GM23338 (cell line): ENCODE results near the gene SRRM2. TPM values are rescaled to one million over a fixed set of nuclear protein-coding genes. Genes with fewer than 3 reads are reported as not detected.

Experiments used
- ATAC-seq: fragments of 200-7000 bp; cut with Tn5 transposase; 3 replicates; pipeline ENCODE4 v1.9.1; 2020
- DNase-seq: peaks from one replicate; pipeline ENCODE4 v3.0.0-alpha.2; 2015; ENCODE audit warnings: low spot score
- H2AFZ ChIP-seq: fragments of 200-600 bp; sonication (generic); 2 replicates; pipeline ENCODE4 v1.8.0; 2016; ENCODE audit warnings: antibody characterized with exemption, mild to moderate bottlenecking, moderate library complexity
- H3F3A ChIP-seq: fragments of 200-600 bp; sonication (generic); replicated peaks from 2 replicates; pipeline ENCODE4 v1.8.0; 2017; ENCODE audit warnings: antibody characterized with exemption, mixed run types, low read depth
- H3K27ac ChIP-seq: fragments of 200-600 bp; sonication (generic); 2 replicates; pipeline ENCODE4 v1.6.1; 2016; ENCODE audit warnings: low read depth
- H3K27me3 ChIP-seq: fragments of 200-600 bp; sonication (generic); 2 replicates; pipeline ENCODE4 v1.8.0; 2016; ENCODE audit warnings: mild to moderate bottlenecking, mixed run types, moderate library complexity; ENCODE audit not compliant: insufficient read depth
- H3K36me3 ChIP-seq: fragments of 200-600 bp; sonication (generic); 2 replicates; pipeline ENCODE4 v1.8.0; 2016; ENCODE audit warnings: mild to moderate bottlenecking; ENCODE audit not compliant: insufficient read depth
- H3K4me1 ChIP-seq: fragments of 200-600 bp; sonication (generic); 2 replicates; pipeline ENCODE4 v1.8.0; 2016; ENCODE audit warnings: mild to moderate bottlenecking, moderate library complexity; ENCODE audit not compliant: insufficient read depth
- H3K4me2 ChIP-seq: fragments of 200-600 bp; sonication (generic); 2 replicates; pipeline ENCODE4 v1.7.1; 2017; ENCODE audit warnings: mixed run types
- H3K4me3 ChIP-seq: fragments of 200-600 bp; sonication (generic); 2 replicates; pipeline ENCODE4 v1.6.1; 2016; ENCODE audit warnings: mixed run types
- H3K79me2 ChIP-seq: fragments of 200-600 bp; sonication (generic); replicated peaks from 2 replicates; pipeline ENCODE4 v1.8.0; 2017; ENCODE audit warnings: mild to moderate bottlenecking; ENCODE audit not compliant: insufficient read depth
- H3K9me2 ChIP-seq: fragments of 200-600 bp; sonication (generic); 2 replicates; pipeline ENCODE4 v1.8.0; 2017; ENCODE audit not compliant: insufficient read depth
- H4K20me1 ChIP-seq: fragments of 200-600 bp; sonication (generic); replicated peaks from 2 replicates; pipeline ENCODE4 v1.8.0; 2017; ENCODE audit warnings: mild to moderate bottlenecking; ENCODE audit not compliant: insufficient read depth
- H3K27ac Mint-ChIP-seq: 2 replicates; pipeline ENCODE4 v1.8.0; 2020; ENCODE audit warnings: inconsistent platforms, mild to moderate bottlenecking, moderate library complexity, mixed read lengths
- H3K27me3 Mint-ChIP-seq: 3 replicates; pipeline ENCODE4 v1.8.0; 2022; ENCODE audit warnings: low read depth, mild to moderate bottlenecking, moderate library complexity, mixed read lengths, inconsistent platforms; ENCODE audit not compliant: insufficient read depth, poor library complexity
- H3K36me3 Mint-ChIP-seq: 3 replicates; pipeline ENCODE4 v1.8.0; 2021; ENCODE audit warnings: low read depth, mild to moderate bottlenecking, inconsistent platforms, moderate library complexity, mixed read lengths
- H3K4me1 Mint-ChIP-seq: 3 replicates; pipeline ENCODE4 v1.8.0; 2020; ENCODE audit warnings: mild to moderate bottlenecking, inconsistent platforms, mixed read lengths
- H3K4me3 Mint-ChIP-seq: 3 replicates; pipeline ENCODE4 v1.8.0; 2021; ENCODE audit warnings: moderate library complexity, mild to moderate bottlenecking, inconsistent platforms, mixed read lengths
- H3K9me3 Mint-ChIP-seq: 3 replicates; pipeline ENCODE4 v1.8.0; 2020; ENCODE audit warnings: moderate library complexity, mild to moderate bottlenecking, inconsistent platforms, mixed read lengths
- CREB1 ChIP-seq: fragments of 250-450 bp; sonication (Bioruptor Pico); IDR thresholded peaks from 2 replicates; pipeline ENCODE4 v1.5.0; 2020; ENCODE audit warnings: low read depth, mild to moderate bottlenecking, moderate library complexity
- CTCF ChIP-seq, 2 experiments: fragments of 200-600 bp in 1 of 2; sonication (generic) in 1 of 2; conservative IDR thresholded peaks; 2 replicates each; pipeline versions ENCODE4 v1.5.1 to v1.6.1; 2016 to 2017; ENCODE audit warnings: antibody characterized with exemption in 2 of 2, low read depth in 2 of 2, mild to moderate bottlenecking in 2 of 2, moderate library complexity in 1 of 2
- EZH2 ChIP-seq: fragments of 200-600 bp; sonication (generic); IDR thresholded peaks from one replicate; pipeline ENCODE4 v1.8.0; 2017; ENCODE audit warnings: antibody characterized with exemption, mild to moderate bottlenecking, low read depth; ENCODE audit not compliant: unreplicated experiment
- EZH2phosphoT487 ChIP-seq: fragments of 200-600 bp; sonication (generic); IDR thresholded peaks from one replicate; pipeline ENCODE4 v1.8.1; 2018; ENCODE audit warnings: antibody characterized with exemption; ENCODE audit not compliant: unreplicated experiment
- JUNB ChIP-seq: IDR thresholded peaks from one replicate; pipeline ENCODE4 v1.6.1; 2016; ENCODE audit warnings: antibody characterized with exemption; ENCODE audit not compliant: unreplicated experiment
- NANOG ChIP-seq: IDR thresholded peaks from 2 replicates; pipeline ENCODE4 v1.6.1; 2016; ENCODE audit warnings: antibody characterized with exemption, borderline replicate concordance
- POLR2AphosphoS5 ChIP-seq: IDR thresholded peaks from 2 replicates; pipeline ENCODE4 v1.6.1; 2016; ENCODE audit warnings: antibody characterized with exemption, low read depth
- STAT1 ChIP-seq: IDR thresholded peaks from one replicate; pipeline ENCODE4 v1.6.1; 2016; ENCODE audit warnings: antibody characterized with exemption; ENCODE audit not compliant: unreplicated experiment
- ZNF114 ChIP-seq: fragments of 250-450 bp; sonication (Bioruptor Pico); IDR thresholded peaks from 2 replicates; pipeline ENCODE4 v1.5.0; 2020; ENCODE audit warnings: mild to moderate bottlenecking, moderate library complexity
- ZNF331 ChIP-seq: fragments of 250-450 bp; sonication (Bioruptor Pico); IDR thresholded peaks from 2 replicates; pipeline ENCODE4 v1.5.0; 2020; ENCODE audit warnings: low read depth, mild to moderate bottlenecking, moderate library complexity
- polyA plus RNA-seq: library from polyadenylated mRNA; unstranded; fragments of >200 nt; fragmentation: Nextera tagmentation; extraction: Ambion mirVana; gene quantifications from 2 replicates; pipeline ENCODE4 v1.2.1, GENCODE V29; 2016
- total RNA-seq: library from RNA; depleted of rRNA; stranded (reverse); fragments of >200 nt; shearing (Covaris generic); gene quantifications from 2 replicates; pipeline ENCODE4 v1.2.3, GENCODE V29; 2014
- TF ChIP-seq, protein P1 (sequence below): IDR thresholded peaks from 2 replicates; pipeline ENCODE4 v1.6.1; 2016; ENCODE audit warnings: antibody characterized with exemption
- TF ChIP-seq, protein P2 (sequence below): IDR thresholded peaks from one replicate; pipeline ENCODE4 v1.6.1; 2018; ENCODE audit warnings: antibody characterized with exemption; ENCODE audit not compliant: unreplicated experiment
- TF ChIP-seq, protein P3 (sequence below): fragments of 250-450 bp; sonication (Bioruptor Pico); IDR thresholded peaks from 2 replicates; pipeline ENCODE4 v1.5.0; 2020; ENCODE audit warnings: mild to moderate bottlenecking, moderate library complexity

The SRRM2 gene
- total and polyA plus RNA-seq, 2 experiments from 2014 or later: 308 to 893 TPM

- peaks cover 6% of the 10 kb centered on the region for H3K4me1 ChIP-seq
- H3K27ac Mint-ChIP-seq: no peak overlapping the region
- TF ChIP-seq NANOG (no peak), JUNB (no peak), STAT1 (no peak), CREB1 (no peak), POLR2AphosphoS5 (no peak), ZNF114 (no peak), ZNF331 (CRISPR knock-in tag) (no peak), CTCF (conservative IDR thresholded peaks at IDR 0.05; ENCODE audit: low read depth in 2 of 2) (no peak), EZH2 (no peak), EZH2phosphoT487 (no peak)
- TF ChIP-seq, protein P1, sequence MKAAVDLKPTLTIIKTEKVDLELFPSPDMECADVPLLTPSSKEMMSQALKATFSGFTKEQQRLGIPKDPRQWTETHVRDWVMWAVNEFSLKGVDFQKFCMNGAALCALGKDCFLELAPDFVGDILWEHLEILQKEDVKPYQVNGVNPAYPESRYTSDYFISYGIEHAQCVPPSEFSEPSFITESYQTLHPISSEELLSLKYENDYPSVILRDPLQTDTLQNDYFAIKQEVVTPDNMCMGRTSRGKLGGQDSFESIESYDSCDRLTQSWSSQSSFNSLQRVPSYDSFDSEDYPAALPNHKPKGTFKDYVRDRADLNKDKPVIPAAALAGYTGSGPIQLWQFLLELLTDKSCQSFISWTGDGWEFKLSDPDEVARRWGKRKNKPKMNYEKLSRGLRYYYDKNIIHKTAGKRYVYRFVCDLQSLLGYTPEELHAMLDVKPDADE: no peak
- TF ChIP-seq, protein P2, sequence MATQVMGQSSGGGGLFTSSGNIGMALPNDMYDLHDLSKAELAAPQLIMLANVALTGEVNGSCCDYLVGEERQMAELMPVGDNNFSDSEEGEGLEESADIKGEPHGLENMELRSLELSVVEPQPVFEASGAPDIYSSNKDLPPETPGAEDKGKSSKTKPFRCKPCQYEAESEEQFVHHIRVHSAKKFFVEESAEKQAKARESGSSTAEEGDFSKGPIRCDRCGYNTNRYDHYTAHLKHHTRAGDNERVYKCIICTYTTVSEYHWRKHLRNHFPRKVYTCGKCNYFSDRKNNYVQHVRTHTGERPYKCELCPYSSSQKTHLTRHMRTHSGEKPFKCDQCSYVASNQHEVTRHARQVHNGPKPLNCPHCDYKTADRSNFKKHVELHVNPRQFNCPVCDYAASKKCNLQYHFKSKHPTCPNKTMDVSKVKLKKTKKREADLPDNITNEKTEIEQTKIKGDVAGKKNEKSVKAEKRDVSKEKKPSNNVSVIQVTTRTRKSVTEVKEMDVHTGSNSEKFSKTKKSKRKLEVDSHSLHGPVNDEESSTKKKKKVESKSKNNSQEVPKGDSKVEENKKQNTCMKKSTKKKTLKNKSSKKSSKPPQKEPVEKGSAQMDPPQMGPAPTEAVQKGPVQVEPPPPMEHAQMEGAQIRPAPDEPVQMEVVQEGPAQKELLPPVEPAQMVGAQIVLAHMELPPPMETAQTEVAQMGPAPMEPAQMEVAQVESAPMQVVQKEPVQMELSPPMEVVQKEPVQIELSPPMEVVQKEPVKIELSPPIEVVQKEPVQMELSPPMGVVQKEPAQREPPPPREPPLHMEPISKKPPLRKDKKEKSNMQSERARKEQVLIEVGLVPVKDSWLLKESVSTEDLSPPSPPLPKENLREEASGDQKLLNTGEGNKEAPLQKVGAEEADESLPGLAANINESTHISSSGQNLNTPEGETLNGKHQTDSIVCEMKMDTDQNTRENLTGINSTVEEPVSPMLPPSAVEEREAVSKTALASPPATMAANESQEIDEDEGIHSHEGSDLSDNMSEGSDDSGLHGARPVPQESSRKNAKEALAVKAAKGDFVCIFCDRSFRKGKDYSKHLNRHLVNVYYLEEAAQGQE: no peak
- TF ChIP-seq, protein P3, sequence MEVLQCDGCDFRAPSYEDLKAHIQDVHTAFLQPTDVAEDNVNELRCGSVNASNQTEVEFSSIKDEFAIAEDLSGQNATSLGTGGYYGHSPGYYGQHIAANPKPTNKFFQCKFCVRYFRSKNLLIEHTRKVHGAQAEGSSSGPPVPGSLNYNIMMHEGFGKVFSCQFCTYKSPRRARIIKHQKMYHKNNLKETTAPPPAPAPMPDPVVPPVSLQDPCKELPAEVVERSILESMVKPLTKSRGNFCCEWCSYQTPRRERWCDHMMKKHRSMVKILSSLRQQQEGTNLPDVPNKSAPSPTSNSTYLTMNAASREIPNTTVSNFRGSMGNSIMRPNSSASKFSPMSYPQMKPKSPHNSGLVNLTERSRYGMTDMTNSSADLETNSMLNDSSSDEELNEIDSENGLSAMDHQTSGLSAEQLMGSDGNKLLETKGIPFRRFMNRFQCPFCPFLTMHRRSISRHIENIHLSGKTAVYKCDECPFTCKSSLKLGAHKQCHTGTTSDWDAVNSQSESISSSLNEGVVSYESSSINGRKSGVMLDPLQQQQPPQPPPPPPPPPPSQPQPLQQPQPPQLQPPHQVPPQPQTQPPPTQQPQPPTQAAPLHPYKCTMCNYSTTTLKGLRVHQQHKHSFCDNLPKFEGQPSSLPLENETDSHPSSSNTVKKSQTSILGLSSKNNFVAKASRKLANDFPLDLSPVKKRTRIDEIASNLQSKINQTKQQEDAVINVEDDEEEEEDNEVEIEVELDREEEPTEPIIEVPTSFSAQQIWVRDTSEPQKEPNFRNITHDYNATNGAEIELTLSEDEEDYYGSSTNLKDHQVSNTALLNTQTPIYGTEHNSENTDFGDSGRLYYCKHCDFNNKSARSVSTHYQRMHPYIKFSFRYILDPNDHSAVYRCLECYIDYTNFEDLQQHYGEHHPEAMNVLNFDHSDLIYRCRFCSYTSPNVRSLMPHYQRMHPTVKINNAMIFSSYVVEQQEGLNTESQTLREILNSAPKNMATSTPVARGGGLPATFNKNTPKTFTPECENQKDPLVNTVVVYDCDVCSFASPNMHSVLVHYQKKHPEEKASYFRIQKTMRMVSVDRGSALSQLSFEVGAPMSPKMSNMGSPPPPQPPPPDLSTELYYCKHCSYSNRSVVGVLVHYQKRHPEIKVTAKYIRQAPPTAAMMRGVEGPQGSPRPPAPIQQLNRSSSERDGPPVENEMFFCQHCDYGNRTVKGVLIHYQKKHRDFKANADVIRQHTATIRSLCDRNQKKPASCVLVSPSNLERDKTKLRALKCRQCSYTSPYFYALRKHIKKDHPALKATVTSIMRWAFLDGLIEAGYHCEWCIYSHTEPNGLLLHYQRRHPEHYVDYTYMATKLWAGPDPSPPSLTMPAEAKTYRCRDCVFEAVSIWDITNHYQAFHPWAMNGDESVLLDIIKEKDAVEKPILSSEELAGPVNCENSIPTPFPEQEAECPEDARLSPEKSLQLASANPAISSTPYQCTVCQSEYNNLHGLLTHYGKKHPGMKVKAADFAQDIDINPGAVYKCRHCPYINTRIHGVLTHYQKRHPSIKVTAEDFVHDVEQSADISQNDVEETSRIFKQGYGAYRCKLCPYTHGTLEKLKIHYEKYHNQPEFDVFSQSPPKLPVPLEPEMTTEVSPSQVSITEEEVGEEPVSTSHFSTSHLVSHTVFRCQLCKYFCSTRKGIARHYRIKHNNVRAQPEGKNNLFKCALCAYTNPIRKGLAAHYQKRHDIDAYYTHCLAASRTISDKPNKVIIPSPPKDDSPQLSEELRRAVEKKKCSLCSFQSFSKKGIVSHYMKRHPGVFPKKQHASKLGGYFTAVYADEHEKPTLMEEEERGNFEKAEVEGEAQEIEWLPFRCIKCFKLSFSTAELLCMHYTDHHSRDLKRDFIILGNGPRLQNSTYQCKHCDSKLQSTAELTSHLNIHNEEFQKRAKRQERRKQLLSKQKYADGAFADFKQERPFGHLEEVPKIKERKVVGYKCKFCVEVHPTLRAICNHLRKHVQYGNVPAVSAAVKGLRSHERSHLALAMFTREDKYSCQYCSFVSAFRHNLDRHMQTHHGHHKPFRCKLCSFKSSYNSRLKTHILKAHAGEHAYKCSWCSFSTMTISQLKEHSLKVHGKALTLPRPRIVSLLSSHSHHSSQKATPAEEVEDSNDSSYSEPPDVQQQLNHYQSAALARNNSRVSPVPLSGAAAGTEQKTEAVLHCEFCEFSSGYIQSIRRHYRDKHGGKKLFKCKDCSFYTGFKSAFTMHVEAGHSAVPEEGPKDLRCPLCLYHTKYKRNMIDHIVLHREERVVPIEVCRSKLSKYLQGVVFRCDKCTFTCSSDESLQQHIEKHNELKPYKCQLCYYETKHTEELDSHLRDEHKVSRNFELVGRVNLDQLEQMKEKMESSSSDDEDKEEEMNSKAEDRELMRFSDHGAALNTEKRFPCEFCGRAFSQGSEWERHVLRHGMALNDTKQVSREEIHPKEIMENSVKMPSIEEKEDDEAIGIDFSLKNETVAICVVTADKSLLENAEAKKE (CRISPR knock-in tag): no peak
- H3K27ac ChIP-seq: no peak overlapping the region
- H3F3A ChIP-seq: peaks cover 8% of the 10 kb centered on the region
- H2AFZ ChIP-seq: no peak overlapping the region
- peaks cover 12% of the 10 kb centered on the region for H3K79me2 ChIP-seq
- peaks cover 6% of the 10 kb centered on the region for H3K4me1 Mint-ChIP-seq
- H3K4me3 Mint-ChIP-seq: no peak overlapping the region
- H3K4me2 ChIP-seq: no peak overlapping the region
- no peak; the same call in 2 of the 3 replicates for ATAC-seq
- peaks cover 12% of the 10 kb centered on the region for H3K36me3 Mint-ChIP-seq
- no peaks in the 10 kb centered on the region for H4K20me1 ChIP-seq
- H3K9me2 ChIP-seq: no peaks in the 10 kb centered on the region
- no peak overlapping the region for H3K4me3 ChIP-seq
- H3K27me3 ChIP-seq: no peaks in the 10 kb centered on the region
- DNase-seq: no peak
- no peaks in the 10 kb centered on the region for H3K36me3 ChIP-seq
- no peaks in the 10 kb centered on the region for H3K9me3 Mint-ChIP-seq
- peaks cover 7% of the 10 kb centered on the region for H3K27me3 Mint-ChIP-seq
Observed at GRCh38 chr16:2745961-2746360, 6.5 kb upstream of the SRRM2 start.
